GM12878 (cell line): ENCODE measurements around the gene DNAJB6. TPM values are rescaled to one million over a fixed set of nuclear protein-coding genes. Genes with fewer than 3 reads are reported as not detected.

ENCODE experiments used
- HDAC2 ChIP-seq: fragments of 200-600 bp; sonication (generic); IDR thresholded peaks from 2 replicates; pipeline ENCODE4 v1.6.1; 2017
- MTA2 ChIP-seq: fragments of 450-650 bp; IDR thresholded peaks from 2 replicates; pipeline ENCODE4 v1.6.1; 2016; ENCODE audit warnings: low read depth, mild to moderate bottlenecking, moderate library complexity
- NR2F1 ChIP-seq: fragments of 450-650 bp; conservative IDR thresholded peaks from 2 replicates; pipeline ENCODE4 v1.6.1; 2017; ENCODE audit warnings: mild to moderate bottlenecking
- PML ChIP-seq: IDR thresholded peaks from 2 replicates; pipeline ENCODE4 v1.6.1; 2012; ENCODE audit warnings: low read length, inconsistent platforms
- RCOR1 ChIP-seq: conservative IDR thresholded peaks from 2 replicates; pipeline ENCODE4 v1.6.1; 2012; ENCODE audit warnings: low read depth, low read length, improper control_type of control experiment
- SMAD5 ChIP-seq: IDR thresholded peaks from 2 replicates; pipeline ENCODE4 v1.6.1; 2016; ENCODE audit warnings: antibody characterized with exemption, low read depth
- SMC3 ChIP-seq: IDR thresholded peaks from 2 replicates; pipeline ENCODE4 v1.6.1; 2011; ENCODE audit warnings: low read length, improper control_type of control experiment, borderline replicate concordance
- ZNF274 ChIP-seq: IDR thresholded peaks from one replicate; pipeline ENCODE4 v1.8.0; 2011; ENCODE audit not compliant: insufficient read length, insufficient read depth
- polyA plus RNA-seq, 11 experiments: library from polyadenylated mRNA; depleted of rRNA in 4 of 11; unstranded in 6 of 11; stranded (reverse) in 5 of 11; fragments of >200 nt; fragmentation: Nextera tagmentation in 4 of 11; fragmentation: Illumina TruSeq in 1 of 11; extraction: Ambion mirVana in 4 of 11; extraction: Trizol in 1 of 11; gene quantifications; 1 replicate in 1 of 11; 2 replicates in 10 of 11; pipeline versions ENCODE4 v1.2.1 to v1.2.3, GENCODE V29; 2011 to 2016; ENCODE audit warnings: inconsistent platforms in 2 of 11, missing spikeins in 2 of 11, low read depth in 1 of 11
- total RNA-seq, 4 experiments: library from RNA; depleted of rRNA in 3 of 4; stranded (reverse); fragments of >200 nt in 3 of 4; fragmentation: Illumina TruSeq in 1 of 4; extraction: Trizol in 1 of 4; gene quantifications; 2 replicates each; pipeline versions ENCODE4 v1.2.1 to v1.2.3, GENCODE V29; 2013 to 2021
- TF ChIP-seq, protein P1 (sequence below): fragments of 450-650 bp; formaldehyde crosslinking; IDR thresholded peaks from 2 replicates; pipeline ENCODE4 v1.4.0; 2020; ENCODE audit warnings: mild to moderate bottlenecking, moderate library complexity

Gene DNAJB6
- total and polyA plus RNA-seq, 10 of the 15 experiments (the other 5 are each of a cell fraction or from before 2014, with no cell fraction given), result 34.5 to 117 (median 53.1) TPM

GRCh38 chr7:157391036-157391710 lies 54.4 kb downstream of the DNAJB6 start (continued):
- TF ChIP-seq, protein P1, sequence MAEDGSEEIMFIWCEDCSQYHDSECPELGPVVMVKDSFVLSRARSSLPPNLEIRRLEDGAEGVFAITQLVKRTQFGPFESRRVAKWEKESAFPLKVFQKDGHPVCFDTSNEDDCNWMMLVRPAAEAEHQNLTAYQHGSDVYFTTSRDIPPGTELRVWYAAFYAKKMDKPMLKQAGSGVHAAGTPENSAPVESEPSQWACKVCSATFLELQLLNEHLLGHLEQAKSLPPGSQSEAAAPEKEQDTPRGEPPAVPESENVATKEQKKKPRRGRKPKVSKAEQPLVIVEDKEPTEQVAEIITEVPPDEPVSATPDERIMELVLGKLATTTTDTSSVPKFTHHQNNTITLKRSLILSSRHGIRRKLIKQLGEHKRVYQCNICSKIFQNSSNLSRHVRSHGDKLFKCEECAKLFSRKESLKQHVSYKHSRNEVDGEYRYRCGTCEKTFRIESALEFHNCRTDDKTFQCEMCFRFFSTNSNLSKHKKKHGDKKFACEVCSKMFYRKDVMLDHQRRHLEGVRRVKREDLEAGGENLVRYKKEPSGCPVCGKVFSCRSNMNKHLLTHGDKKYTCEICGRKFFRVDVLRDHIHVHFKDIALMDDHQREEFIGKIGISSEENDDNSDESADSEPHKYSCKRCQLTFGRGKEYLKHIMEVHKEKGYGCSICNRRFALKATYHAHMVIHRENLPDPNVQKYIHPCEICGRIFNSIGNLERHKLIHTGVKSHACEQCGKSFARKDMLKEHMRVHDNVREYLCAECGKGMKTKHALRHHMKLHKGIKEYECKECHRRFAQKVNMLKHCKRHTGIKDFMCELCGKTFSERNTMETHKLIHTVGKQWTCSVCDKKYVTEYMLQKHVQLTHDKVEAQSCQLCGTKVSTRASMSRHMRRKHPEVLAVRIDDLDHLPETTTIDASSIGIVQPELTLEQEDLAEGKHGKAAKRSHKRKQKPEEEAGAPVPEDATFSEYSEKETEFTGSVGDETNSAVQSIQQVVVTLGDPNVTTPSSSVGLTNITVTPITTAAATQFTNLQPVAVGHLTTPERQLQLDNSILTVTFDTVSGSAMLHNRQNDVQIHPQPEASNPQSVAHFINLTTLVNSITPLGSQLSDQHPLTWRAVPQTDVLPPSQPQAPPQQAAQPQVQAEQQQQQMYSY (CRISPR knock-in tag), result no peak
- no peak for TF ChIP-seq SMC3
- TF ChIP-seq RCOR1, result no peak
- no peak for TF ChIP-seq HDAC2
- no peak for TF ChIP-seq SMAD5
- TF ChIP-seq ZNF274, result no peak
- no peak for TF ChIP-seq MTA2
- TF ChIP-seq PML, result no peak
- TF ChIP-seq NR2F1, result no peak
